ENCODE results near the gene MKI67. TPM values are rescaled to one million over a fixed set of nuclear protein-coding genes. Genes with fewer than 3 reads are reported as not detected.

MKI67 gene
- 1.1 and 20.3 TPM in 2 replicates for total RNA-seq

DNA sequence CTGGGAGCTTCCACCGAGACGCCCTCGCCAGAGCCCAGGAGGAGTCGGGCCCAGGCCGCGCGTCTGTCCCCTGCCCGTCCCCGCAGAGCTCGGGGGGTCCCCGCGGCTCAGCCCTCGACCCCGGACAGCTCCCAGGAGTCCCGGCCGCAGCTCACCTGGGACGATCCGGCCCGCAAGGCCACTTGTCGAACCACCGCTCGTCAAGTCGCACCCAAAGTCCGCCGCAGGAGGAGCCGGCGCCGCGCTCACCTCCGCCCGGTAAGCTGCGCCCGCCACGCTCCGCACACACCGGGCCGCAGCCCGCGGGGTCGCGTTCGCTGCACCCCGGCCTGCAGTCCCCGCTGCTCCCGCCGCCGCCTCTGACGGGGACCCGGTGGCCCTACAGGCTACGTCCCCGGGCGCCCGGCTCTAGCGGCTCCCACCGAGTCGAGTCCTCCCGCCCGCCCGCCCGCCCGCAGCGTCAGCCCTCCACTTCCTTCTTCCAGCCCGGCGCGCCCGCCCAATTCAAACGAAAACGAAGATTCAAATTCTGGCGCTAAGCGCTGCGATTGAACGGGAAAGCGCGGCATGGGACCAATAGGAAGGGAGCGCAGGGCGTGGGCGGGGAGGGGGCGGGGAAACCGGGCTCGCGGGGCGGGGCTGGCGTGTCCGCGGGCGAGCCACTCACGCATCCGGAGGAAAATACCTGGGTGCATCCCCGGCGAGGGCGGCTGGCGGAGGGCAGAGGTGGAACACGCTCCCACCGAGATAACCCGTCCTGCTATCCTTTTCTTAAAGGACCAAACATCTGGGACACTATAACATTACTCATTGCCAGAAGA is at the start of gene MKI67:
TSS of gene MKI67 (minus strand) at position 480 of the 821 bp plus-strand sequence. CDS start 756 bp downstream, outside the sequence.

Other genes starting within 250 kb of the MKI67 start
- gene CLRN3, start 233.5 kb downstream of the MKI67 start, total RNA-seq = not detected in 2 replicates
- gene PTPRE, start 219.3 kb downstream of the MKI67 start, total RNA-seq = 1.7 and 3.9 TPM in 2 replicates

Measured in regular cardiac myocyte (primary cell).